ENCODE measurements around the gene CAMKMT.

DNA sequence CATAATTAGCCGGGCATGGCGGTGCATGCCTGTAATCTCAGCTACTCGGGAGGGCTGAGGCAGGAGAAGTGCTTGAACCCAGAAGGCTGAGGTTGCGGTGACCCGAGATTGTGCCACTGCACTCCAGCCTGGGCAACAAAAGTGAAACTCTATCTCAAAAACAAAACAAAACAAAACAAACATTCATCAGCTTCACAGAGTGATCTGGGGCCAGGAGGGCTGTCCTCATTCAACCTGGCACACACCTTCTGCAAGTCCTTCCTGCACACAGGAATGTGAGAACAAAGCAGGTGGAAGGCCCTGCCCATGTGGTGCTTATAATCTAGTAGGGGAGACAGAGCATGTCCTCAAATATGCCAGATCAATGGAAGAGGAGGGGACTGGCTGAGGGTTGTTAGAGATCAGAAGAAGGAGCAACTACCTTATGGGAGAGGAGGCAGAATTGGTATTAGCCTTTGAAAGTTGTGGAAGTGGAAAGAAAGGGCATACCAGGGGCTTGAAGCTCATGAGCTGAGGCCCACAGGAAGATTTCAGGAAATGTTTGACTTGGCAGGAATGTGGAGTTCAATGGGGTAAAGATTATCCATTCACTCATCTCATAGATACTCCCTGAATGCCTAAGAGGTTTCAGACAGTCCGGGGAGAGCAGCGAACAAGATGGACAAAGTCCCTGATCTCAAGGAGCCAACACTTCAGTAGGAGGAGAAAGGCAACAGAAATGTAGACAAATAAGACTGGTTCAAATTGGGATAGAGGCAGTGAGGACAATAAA, 424.5 kb downstream of the CAMKMT start:
- TF ChIP-seq, protein P1, sequence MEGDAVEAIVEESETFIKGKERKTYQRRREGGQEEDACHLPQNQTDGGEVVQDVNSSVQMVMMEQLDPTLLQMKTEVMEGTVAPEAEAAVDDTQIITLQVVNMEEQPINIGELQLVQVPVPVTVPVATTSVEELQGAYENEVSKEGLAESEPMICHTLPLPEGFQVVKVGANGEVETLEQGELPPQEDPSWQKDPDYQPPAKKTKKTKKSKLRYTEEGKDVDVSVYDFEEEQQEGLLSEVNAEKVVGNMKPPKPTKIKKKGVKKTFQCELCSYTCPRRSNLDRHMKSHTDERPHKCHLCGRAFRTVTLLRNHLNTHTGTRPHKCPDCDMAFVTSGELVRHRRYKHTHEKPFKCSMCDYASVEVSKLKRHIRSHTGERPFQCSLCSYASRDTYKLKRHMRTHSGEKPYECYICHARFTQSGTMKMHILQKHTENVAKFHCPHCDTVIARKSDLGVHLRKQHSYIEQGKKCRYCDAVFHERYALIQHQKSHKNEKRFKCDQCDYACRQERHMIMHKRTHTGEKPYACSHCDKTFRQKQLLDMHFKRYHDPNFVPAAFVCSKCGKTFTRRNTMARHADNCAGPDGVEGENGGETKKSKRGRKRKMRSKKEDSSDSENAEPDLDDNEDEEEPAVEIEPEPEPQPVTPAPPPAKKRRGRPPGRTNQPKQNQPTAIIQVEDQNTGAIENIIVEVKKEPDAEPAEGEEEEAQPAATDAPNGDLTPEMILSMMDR (IDR thresholded peaks at IDR 0.05): no peak
- TF ChIP-seq POLR2A (IDR thresholded peaks at IDR 0.05): no peak
